SK-N-SH (cell line): Measurements from ENCODE around the gene MAP1B. TPM values are rescaled to one million over a fixed set of nuclear protein-coding genes. Genes with fewer than 3 reads are reported as not detected.

Experiments used
- CTCF ChIA-PET: fragments of 300-600, 350-600 bp; formaldehyde crosslinking; extraction: SDS; loops from one replicate; lab custom pipeline; 2021; lab: Yijun Ruan, JAX
- POLR2A ChIA-PET: fragments of 350-600 bp; sonication (Branson Sonifier 250); formaldehyde crosslinking; extraction: SDS; loops from one replicate; lab custom pipeline; 2020; ENCODE audit warnings: antibody characterized with exemption, inconsistent platforms; lab: Yijun Ruan, JAX
- DNase-seq: peaks from one replicate; pipeline ENCODE4 v3.0.0; 2012
- H2AFZ ChIP-seq: fragments of 200-600 bp; sonication (generic); 2 replicates; pipeline ENCODE4 v1.8.1; 2016; ENCODE audit warnings: antibody characterized with exemption, mild to moderate bottlenecking, low read depth
- H3F3A ChIP-seq: fragments of 200-600 bp; sonication (generic); replicated peaks from 2 replicates; pipeline ENCODE3; 2016; ENCODE audit warnings: antibody characterized with exemption, mild to moderate bottlenecking; ENCODE audit not compliant: insufficient read depth
- H3K27ac ChIP-seq, 2 experiments: fragments of 200-500 bp in 1 of 2; fragments of 200-600 bp in 1 of 2; sonication (Bioruptor generic) in 1 of 2; sonication (generic), shearing (Covaris generic) in 1 of 2; 2 replicates each; pipeline versions ENCODE4 v1.5.1 to v1.6.1; 2014 to 2016; ENCODE audit warnings: low read depth in 2 of 2, inconsistent platforms in 1 of 2, low read length in 1 of 2, mild to moderate bottlenecking in 1 of 2, mixed read lengths in 1 of 2
- H3K27me3 ChIP-seq: fragments of 200-600 bp; sonication (generic), shearing (Covaris generic); 2 replicates; pipeline ENCODE4 v1.6.1; 2016; ENCODE audit warnings: mixed run types; ENCODE audit not compliant: insufficient read depth
- H3K36me3 ChIP-seq, 2 experiments: fragments of 200-500 bp in 1 of 2; fragments of 200-600 bp in 1 of 2; sonication (Bioruptor generic) in 1 of 2; sonication (generic) in 1 of 2; replicated peaks in 1 of 2; 2 replicates each; pipeline versions ENCODE3 to v1.5.1; 2014 to 2016; ENCODE audit warnings: low read length in 1 of 2, mild to moderate bottlenecking in 1 of 2; ENCODE audit not compliant: insufficient read depth in 2 of 2, control insufficient read depth in 1 of 2
- H3K4me1 ChIP-seq, 2 experiments: fragments of 200-500 bp in 1 of 2; fragments of 200-600 bp in 1 of 2; sonication (Bioruptor generic) in 1 of 2; sonication (generic), shearing (Covaris generic) in 1 of 2; 2 replicates each; pipeline versions ENCODE4 v1.5.1 to v1.6.1; 2014 to 2016; ENCODE audit warnings: low read depth in 1 of 2, low read length in 1 of 2, mixed run types in 1 of 2; ENCODE audit not compliant: insufficient read depth in 2 of 2, control insufficient read depth in 1 of 2
- H3K4me2 ChIP-seq: fragments of 200-600 bp; sonication (generic), shearing (Covaris generic); 2 replicates; pipeline ENCODE4 v1.6.1; 2017; ENCODE audit warnings: mixed run types
- H3K4me3 ChIP-seq, 2 experiments: fragments of 200-500 bp in 1 of 2; fragments of 200-600 bp in 1 of 2; sonication (Bioruptor generic) in 1 of 2; sonication (generic), shearing (Covaris generic) in 1 of 2; 2 replicates each; pipeline versions ENCODE4 v1.5.1 to v1.8.1; 2014 to 2016; ENCODE audit warnings: low read depth in 2 of 2, inconsistent platforms in 1 of 2, low read length in 1 of 2, mild to moderate bottlenecking in 1 of 2, mixed read lengths in 1 of 2, moderate library complexity in 1 of 2
- H3K79me2 ChIP-seq: fragments of 200-600 bp; sonication (generic); 2 replicates; pipeline ENCODE4 v1.8.1; 2017; ENCODE audit warnings: mild to moderate bottlenecking; ENCODE audit not compliant: insufficient read depth
- H3K9ac ChIP-seq: fragments of 200-600 bp; sonication (generic); 2 replicates; pipeline ENCODE4 v1.6.1; 2017; ENCODE audit warnings: mixed run types
- H3K9me2 ChIP-seq: fragments of 200-600 bp; sonication (generic); 2 replicates; pipeline ENCODE4 v1.6.1; 2017; ENCODE audit warnings: mixed run types
- H3K9me3 ChIP-seq: fragments of 200-600 bp; sonication (generic); 2 replicates; pipeline ENCODE4 v1.6.1; 2017; ENCODE audit warnings: mixed run types, mild to moderate bottlenecking, moderate library complexity
- H4K20me1 ChIP-seq: fragments of 200-600 bp; sonication (generic); 2 replicates; pipeline ENCODE4 v1.6.1; 2017; ENCODE audit warnings: mild to moderate bottlenecking, mixed run types; ENCODE audit not compliant: insufficient read depth
- EP300 ChIP-seq, 2 experiments: IDR thresholded peaks; 2 replicates each; pipeline versions ENCODE4 v1.4.0 to v1.6.1; 2012; ENCODE audit warnings: borderline replicate concordance in 1 of 2, low read depth in 1 of 2, low read length in 1 of 2
- FOXJ3 ChIP-seq: sonication (generic); formaldehyde crosslinking; IDR thresholded peaks from 2 replicates; pipeline ENCODE4 v1.5.1; 2020; ENCODE audit warnings: mild to moderate bottlenecking, missing genetic modification reagents
- FOXM1 ChIP-seq: IDR thresholded peaks from 2 replicates; pipeline ENCODE4 v1.4.0; 2012; ENCODE audit warnings: low read depth, mild to moderate bottlenecking
- GABPA ChIP-seq: IDR thresholded peaks from 2 replicates; pipeline ENCODE4 v1.4.0; 2012; ENCODE audit warnings: low read depth, mild to moderate bottlenecking
- JUND ChIP-seq: IDR thresholded peaks from 2 replicates; pipeline ENCODE4 v1.4.0; 2012
- MXI1 ChIP-seq: IDR thresholded peaks from 2 replicates; pipeline ENCODE4 v1.6.1; 2012; ENCODE audit warnings: mild to moderate bottlenecking, low read depth, low read length, improper control_type of control experiment
- NRF1 ChIP-seq: IDR thresholded peaks from 2 replicates; pipeline ENCODE4 v1.6.1; 2012; ENCODE audit warnings: low read depth, mild to moderate bottlenecking, low read length
- POLR2AphosphoS5 ChIP-seq: IDR thresholded peaks from 2 replicates; pipeline ENCODE4 v1.6.1; 2012; ENCODE audit warnings: low read depth, low read length
- RAD21 ChIP-seq: IDR thresholded peaks from 2 replicates; pipeline ENCODE4 v1.6.1; 2012; ENCODE audit warnings: mild to moderate bottlenecking, low read length
- RFX5 ChIP-seq: IDR thresholded peaks from 2 replicates; pipeline ENCODE4 v1.6.1; 2012; ENCODE audit warnings: mild to moderate bottlenecking, improper control_type of control experiment, low read length
- SIN3A ChIP-seq: IDR thresholded peaks from 2 replicates; pipeline ENCODE4 v1.6.1; 2012; ENCODE audit warnings: low read depth, mild to moderate bottlenecking, low read length, moderate library complexity, borderline replicate concordance
- SMC3 ChIP-seq: IDR thresholded peaks from 2 replicates; pipeline ENCODE4 v1.6.1; 2012; ENCODE audit warnings: low read depth, low read length, improper control_type of control experiment
- TCF12 ChIP-seq: IDR thresholded peaks from 2 replicates; pipeline ENCODE4 v1.4.0; 2012
- TEAD4 ChIP-seq: IDR thresholded peaks from 2 replicates; pipeline ENCODE4 v1.4.0; 2012; ENCODE audit warnings: mild to moderate bottlenecking, borderline replicate concordance; ENCODE audit not compliant: insufficient read depth
- ZBTB33 ChIP-seq: IDR thresholded peaks from 2 replicates; pipeline ENCODE4 v1.4.0; 2012; ENCODE audit warnings: low read depth, borderline replicate concordance
- WGBS: methylation state at CpG from one replicate; pipeline ENCODE4 v1.1.6; 2017; ENCODE audit warnings: low lambda C conversion rate; 5-methylcytosine and 5-hydroxymethylcytosine counted together
- polyA plus RNA-seq, 3 experiments: library from polyadenylated mRNA; depleted of rRNA; stranded (reverse); fragments of >200 nt; gene quantifications; 2 replicates each; pipeline ENCODE4 v1.2.3, GENCODE V29; 2012
- TF ChIP-seq, protein P1 (sequence below): IDR thresholded peaks from 2 replicates; pipeline ENCODE4 v1.4.0; 2012; ENCODE audit warnings: low read depth, borderline replicate concordance
- TF ChIP-seq, protein P2 (sequence below): IDR thresholded peaks from 2 replicates; pipeline ENCODE4; 2012
- TF ChIP-seq, protein P3 (sequence below): fragments of 200-600 bp; sonication (generic); IDR thresholded peaks from 2 replicates; pipeline ENCODE4 v1.6.1; 2017; ENCODE audit warnings: antibody characterized with exemption, mild to moderate bottlenecking, moderate library complexity
- TF ChIP-seq, protein P4 (sequence below): IDR thresholded peaks from 2 replicates; pipeline ENCODE4 v1.4.0; 2012; ENCODE audit warnings: low read depth
- TF ChIP-seq, protein P5 (sequence below): IDR thresholded peaks from 2 replicates; pipeline ENCODE4 v1.6.1; 2012; ENCODE audit warnings: mild to moderate bottlenecking, low read depth, low read length, moderate library complexity

The MAP1B gene
- polyA plus RNA-seq, 1 of the 3 experiments (the other 2 are of a cell fraction) = 47.5 TPM

GRCh38 chr5:72245951-72246532 is 138.8 kb downstream of the MAP1B start:
- H3K79me2 ChIP-seq = peaks cover 54% of the 10 kb centered on the region
- H3K36me3 ChIP-seq = no peaks in the 10 kb centered on the region
- H3K9ac ChIP-seq = peak overlapping the region; percentile 62; the same call in 1 of the 2 replicates
- peak; percentile 41 for DNase-seq
- no peaks in the 10 kb centered on the region for H3K9me3 ChIP-seq
- no peaks in the 10 kb centered on the region for H3K27me3 ChIP-seq
- WGBS = 64% methylated on average over 3 of the region's 3 CpGs
- peaks cover 55% of the 10 kb centered on the region for H3F3A ChIP-seq
- peak overlapping the region; percentile 62; the same call in 1 of the 2 replicates for H3K4me2 ChIP-seq
- peak overlapping the region; percentile 91 to 99 for H3K27ac ChIP-seq
- H3K4me3 ChIP-seq = no peak overlapping the region
- H3K9me2 ChIP-seq = no peaks in the 10 kb centered on the region
- TF ChIP-seq FOXM1 = no peak
- 0 out of 2 replicates have a peak, but pooled peaks have one; percentile 60 for TF ChIP-seq SIN3A
- no peak for TF ChIP-seq NRF1
- peak; percentile 27; the same call in 1 of the 2 replicates for TF ChIP-seq JUND
- no peak for TF ChIP-seq ZBTB33
- TF ChIP-seq, protein P1, sequence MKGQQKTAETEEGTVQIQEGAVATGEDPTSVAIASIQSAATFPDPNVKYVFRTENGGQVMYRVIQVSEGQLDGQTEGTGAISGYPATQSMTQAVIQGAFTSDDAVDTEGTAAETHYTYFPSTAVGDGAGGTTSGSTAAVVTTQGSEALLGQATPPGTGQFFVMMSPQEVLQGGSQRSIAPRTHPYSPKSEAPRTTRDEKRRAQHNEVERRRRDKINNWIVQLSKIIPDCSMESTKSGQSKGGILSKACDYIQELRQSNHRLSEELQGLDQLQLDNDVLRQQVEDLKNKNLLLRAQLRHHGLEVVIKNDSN = no peak
- TF ChIP-seq, protein P2, sequence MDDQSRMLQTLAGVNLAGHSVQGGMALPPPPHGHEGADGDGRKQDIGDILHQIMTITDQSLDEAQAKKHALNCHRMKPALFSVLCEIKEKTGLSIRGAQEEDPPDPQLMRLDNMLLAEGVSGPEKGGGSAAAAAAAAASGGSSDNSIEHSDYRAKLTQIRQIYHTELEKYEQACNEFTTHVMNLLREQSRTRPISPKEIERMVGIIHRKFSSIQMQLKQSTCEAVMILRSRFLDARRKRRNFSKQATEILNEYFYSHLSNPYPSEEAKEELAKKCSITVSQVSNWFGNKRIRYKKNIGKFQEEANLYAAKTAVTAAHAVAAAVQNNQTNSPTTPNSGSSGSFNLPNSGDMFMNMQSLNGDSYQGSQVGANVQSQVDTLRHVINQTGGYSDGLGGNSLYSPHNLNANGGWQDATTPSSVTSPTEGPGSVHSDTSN = peak; percentile 93
- TF ChIP-seq TEAD4 = no peak
- TF ChIP-seq, protein P3, sequence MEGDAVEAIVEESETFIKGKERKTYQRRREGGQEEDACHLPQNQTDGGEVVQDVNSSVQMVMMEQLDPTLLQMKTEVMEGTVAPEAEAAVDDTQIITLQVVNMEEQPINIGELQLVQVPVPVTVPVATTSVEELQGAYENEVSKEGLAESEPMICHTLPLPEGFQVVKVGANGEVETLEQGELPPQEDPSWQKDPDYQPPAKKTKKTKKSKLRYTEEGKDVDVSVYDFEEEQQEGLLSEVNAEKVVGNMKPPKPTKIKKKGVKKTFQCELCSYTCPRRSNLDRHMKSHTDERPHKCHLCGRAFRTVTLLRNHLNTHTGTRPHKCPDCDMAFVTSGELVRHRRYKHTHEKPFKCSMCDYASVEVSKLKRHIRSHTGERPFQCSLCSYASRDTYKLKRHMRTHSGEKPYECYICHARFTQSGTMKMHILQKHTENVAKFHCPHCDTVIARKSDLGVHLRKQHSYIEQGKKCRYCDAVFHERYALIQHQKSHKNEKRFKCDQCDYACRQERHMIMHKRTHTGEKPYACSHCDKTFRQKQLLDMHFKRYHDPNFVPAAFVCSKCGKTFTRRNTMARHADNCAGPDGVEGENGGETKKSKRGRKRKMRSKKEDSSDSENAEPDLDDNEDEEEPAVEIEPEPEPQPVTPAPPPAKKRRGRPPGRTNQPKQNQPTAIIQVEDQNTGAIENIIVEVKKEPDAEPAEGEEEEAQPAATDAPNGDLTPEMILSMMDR = peak; percentile 60
- no peak for TF ChIP-seq FOXJ3 (CRISPR knock-in tag)
- peak; percentile 10; the same call in 1 of the 2 replicates for TF ChIP-seq SMC3
- TF ChIP-seq EP300 (IDR thresholded peaks at IDR 0.05; ENCODE audit: borderline replicate concordance in 1 of 2, low read depth in 1 of 2, low read length in 1 of 2) = peak in 1 of 2 experiments; percentile 58; a peak in 3 of 4 replicates
- TF ChIP-seq GABPA = no peak
- TF ChIP-seq, protein P4, sequence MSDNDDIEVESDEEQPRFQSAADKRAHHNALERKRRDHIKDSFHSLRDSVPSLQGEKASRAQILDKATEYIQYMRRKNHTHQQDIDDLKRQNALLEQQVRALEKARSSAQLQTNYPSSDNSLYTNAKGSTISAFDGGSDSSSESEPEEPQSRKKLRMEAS = no peak
- TF ChIP-seq, protein P5, sequence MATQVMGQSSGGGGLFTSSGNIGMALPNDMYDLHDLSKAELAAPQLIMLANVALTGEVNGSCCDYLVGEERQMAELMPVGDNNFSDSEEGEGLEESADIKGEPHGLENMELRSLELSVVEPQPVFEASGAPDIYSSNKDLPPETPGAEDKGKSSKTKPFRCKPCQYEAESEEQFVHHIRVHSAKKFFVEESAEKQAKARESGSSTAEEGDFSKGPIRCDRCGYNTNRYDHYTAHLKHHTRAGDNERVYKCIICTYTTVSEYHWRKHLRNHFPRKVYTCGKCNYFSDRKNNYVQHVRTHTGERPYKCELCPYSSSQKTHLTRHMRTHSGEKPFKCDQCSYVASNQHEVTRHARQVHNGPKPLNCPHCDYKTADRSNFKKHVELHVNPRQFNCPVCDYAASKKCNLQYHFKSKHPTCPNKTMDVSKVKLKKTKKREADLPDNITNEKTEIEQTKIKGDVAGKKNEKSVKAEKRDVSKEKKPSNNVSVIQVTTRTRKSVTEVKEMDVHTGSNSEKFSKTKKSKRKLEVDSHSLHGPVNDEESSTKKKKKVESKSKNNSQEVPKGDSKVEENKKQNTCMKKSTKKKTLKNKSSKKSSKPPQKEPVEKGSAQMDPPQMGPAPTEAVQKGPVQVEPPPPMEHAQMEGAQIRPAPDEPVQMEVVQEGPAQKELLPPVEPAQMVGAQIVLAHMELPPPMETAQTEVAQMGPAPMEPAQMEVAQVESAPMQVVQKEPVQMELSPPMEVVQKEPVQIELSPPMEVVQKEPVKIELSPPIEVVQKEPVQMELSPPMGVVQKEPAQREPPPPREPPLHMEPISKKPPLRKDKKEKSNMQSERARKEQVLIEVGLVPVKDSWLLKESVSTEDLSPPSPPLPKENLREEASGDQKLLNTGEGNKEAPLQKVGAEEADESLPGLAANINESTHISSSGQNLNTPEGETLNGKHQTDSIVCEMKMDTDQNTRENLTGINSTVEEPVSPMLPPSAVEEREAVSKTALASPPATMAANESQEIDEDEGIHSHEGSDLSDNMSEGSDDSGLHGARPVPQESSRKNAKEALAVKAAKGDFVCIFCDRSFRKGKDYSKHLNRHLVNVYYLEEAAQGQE = no peak
- TF ChIP-seq RFX5 = no peak
- TF ChIP-seq RAD21 = peak; percentile 47
- TF ChIP-seq MXI1 = no peak
- TF ChIP-seq POLR2AphosphoS5 = 0 out of 2 replicates have a peak, but pooled peaks have one; percentile 30
- peak; percentile 61; the same call in 1 of the 2 replicates for TF ChIP-seq TCF12
- TF ChIP-seq, all 33 proteins: peak for 9
- ChIA-PET POLR2A (no interaction called here), CTCF (interaction anchor here (0.6 to 4.8 kb wide), 41 partner anchors 8 to 531 kb away, joined by 3 to 32 read pairs (median 4); no protein-coding TSS in a partner anchor)
- Histone ChIP-seq H4K20me1 (no peaks in the 10 kb centered on the region), H2AFZ (0 out of 2 replicates have a peak overlapping the region, but pooled peaks have one; percentile 33), H3K4me1 (peaks cover 18 to 60% of the 10 kb centered on the region in 2 experiments)
